Activated CD8-positive, alpha-beta memory T cell treated with anti-CD3 and anti-CD28 coated beads for 36 hours (primary cell): ENCODE data around the gene CPED1. TPM values are rescaled to one million over a fixed set of nuclear protein-coding genes. Genes with fewer than 3 reads are reported as not detected.
"Not testable (repeated sequence)": the region's sequence is repeated elsewhere in the genome, so short reads cannot be mapped to it uniquely, and the experiment has no call there.

ENCODE experiments used
- CTCF ChIA-PET: fragments of 350-600 bp; sonication (Branson Sonifier 250); formaldehyde crosslinking; loops from one replicate; lab custom pipeline; 2021; ENCODE audit warnings: antibody characterized with exemption; lab: Charles Lee
- POLR2A ChIA-PET: fragments of 350-600 bp; sonication (Branson Sonifier 250); formaldehyde crosslinking; loops from one replicate; lab custom pipeline; 2021; ENCODE audit warnings: antibody characterized with exemption; lab: Charles Lee
- total RNA-seq, 2 experiments: library from RNA; stranded (reverse); gene quantifications; one replicate each; pipeline ENCODE4 v1.2.3, GENCODE V29; 2021

The CPED1 gene
- total RNA-seq, 2 experiments from 2014 or later = 0.04 TPM; not detected in 1

DNA sequence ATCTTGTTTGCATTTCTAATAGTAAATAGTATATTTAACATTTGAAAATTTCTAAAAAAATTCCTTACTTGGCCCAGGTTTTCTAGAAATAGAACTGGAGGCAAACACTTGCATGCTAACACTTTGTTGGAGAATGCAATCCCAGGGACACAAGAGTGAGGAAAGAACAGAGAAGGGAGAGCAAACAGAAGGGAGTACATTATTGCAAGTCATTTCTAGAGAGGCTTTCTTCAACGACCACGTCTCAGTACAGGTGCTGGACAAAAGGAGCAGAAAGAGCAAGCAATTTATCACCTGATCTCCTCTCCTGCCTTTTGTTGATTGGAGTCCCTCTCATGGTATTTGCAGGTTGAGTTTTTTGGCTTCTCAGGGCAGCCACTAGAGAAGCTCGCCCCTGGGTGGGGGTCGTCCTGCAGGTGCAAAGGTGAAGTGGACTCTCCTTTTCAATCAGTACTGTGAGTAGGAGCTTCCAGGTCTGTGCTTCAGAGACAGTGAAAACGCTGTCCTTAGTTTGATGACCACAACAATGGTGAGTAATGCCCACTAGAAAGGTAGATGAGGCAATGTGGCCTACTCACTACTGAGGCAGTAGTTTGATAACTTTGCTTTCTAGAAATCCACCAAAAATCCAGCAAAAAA is 5.2 kb downstream of the CPED1 start:
- CTCF ChIA-PET = no interaction called here
- POLR2A ChIA-PET = no interaction called here

DNA sequence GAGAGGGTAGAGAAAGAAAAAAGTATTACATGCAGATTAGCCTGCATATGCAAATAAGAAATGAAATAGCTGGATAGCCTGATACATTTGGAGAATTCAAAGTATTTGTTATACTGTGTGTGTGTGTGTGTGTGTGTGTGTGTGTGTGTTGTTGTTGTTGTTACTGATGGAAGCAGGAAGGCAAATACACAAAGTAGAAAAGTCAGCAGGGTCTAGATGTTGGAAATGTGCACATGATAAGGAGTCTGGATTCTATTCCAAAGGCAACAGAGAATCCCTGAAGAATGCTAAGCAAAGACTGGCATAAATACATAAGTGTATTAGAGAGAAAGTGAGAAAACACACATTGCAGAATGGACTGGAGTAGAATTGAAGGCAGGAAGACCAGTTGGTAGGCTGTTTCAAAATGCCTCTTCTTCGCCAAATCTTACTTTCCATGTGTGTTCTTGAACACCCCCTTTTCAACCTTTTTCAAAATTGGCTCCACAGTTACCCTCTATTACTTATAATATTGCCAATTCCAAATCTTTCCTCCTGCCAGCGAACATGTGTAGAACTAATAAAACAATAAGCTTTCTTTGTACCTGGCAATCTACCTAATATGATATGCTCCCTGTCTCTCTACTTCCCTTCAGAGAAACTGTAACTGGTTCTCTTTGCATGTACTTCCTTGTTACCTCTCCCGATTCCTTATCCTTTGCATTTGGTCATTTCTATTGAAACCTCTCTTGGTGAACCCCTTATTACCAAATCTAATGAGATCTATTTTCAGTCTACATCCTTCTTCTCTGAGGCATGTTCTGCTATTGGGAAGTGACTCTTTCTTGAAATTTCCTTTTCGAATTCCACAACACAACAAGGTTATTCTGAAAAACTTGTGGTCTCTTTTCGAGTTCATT is 6.2 kb downstream of the CPED1 start:
- CTCF ChIA-PET = no interaction called here
- POLR2A ChIA-PET = no interaction called here

DNA sequence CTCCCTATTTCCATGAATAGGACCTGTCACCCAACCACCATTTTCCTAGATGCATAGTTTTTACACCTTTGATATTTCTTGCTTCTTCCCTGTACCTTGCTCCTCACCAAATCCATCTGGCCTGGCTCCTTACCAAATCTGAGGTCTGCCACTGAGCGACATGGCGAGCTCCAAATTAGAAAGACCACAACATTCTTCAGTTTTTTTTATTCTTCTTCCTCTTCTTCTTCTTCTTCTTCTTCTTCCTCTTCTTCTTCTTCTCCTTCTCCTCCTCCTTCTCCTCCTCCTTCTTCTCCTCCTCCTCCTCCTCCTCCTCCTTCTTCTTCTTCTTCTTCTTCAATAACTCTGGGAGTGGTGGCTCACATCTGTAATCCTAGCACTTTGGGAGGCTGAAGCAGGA is 7.1 kb downstream of the CPED1 start:
- ChIA-PET CTCF (no interaction called here), POLR2A (no interaction called here)

DNA sequence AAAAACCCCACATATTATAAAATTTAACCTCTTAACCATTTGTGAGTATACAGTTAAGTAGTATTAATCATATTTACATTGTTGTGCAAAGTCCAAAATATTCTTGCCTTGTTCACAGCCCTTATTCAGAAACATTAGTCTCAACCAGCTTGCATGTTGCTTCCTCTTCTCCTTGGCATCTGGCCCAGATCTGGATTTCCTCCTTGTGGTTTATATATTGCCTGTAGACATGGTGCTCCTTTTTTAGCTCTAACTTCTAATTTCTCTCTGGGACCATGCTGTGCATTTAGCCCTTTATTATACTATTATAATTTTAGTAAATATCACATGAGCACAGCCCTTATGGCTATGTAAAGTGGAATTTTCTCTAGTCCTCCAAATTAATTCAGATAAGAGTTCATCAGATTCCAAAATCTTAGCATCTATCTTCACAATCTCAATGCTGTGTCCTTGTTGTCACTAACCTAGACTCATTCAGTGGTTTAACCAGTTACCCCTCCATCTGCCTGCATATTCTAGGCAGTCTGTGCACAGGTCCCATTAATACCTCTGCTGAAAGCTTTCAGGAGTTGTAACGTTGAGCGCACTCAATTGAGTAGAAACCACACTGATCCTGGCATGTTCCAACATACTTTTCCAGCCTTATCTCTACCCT is 7.9 kb downstream of the CPED1 start:
- POLR2A ChIA-PET = no interaction called here
- CTCF ChIA-PET = interaction anchor here (0.6 kb wide), 1 partner anchor 1881 kb away, joined by 3 read pairs; no protein-coding TSS in a partner anchor

DNA sequence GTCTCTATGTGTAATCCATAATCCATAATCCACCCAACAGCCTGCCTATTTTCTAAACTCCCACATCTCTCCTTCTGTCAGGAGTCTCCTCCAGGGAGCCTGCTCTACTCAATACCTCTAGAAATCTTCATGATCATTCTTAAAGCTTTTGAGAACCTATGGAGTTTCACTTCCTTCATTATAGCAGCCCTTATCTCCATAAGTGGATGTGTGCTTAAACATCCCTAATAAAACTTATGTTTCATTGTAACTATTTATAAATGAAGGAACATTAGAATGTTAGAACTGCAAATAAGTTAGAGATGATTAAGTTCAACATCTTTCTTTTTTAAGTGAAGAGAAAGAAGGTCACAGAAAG is 8.5 kb downstream of the CPED1 start:
- POLR2A ChIA-PET = no interaction called here

DNA sequence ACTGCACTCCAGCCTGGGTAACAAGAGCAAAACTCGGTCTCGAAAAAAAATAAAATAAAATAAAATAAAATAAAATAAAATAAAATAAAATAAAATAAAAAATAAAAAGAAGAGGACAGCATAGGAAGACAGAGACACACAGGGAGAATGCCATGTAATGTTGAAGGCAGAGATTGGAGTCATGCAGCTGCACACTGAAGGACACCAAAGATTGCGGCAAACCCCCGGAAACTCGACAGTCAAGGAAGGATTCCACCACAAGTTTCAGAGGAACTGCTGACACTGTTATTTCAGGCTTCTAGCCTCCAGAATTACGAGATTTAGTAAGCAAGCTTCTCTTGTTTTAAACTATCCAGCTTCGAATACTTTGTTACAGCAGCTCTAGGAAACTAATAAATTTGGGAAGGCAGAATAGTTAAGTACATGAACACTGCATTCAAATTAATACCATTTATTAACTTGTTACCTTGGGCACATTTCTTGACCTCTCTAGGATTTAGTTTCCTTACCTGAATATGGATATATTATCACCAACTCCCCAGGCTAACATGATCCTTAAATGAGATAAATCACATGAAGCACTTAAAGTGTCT is 9.5 kb downstream of the CPED1 start:
- ChIA-PET CTCF (no interaction called here), POLR2A (no interaction called here)

More for the DNA sequence above, 8.5 kb downstream of the CPED1 start:
- CTCF ChIA-PET = interaction anchor here (0.6 kb wide), 1 partner anchor 1881 kb away, joined by 3 read pairs; no protein-coding TSS in a partner anchor

DNA sequence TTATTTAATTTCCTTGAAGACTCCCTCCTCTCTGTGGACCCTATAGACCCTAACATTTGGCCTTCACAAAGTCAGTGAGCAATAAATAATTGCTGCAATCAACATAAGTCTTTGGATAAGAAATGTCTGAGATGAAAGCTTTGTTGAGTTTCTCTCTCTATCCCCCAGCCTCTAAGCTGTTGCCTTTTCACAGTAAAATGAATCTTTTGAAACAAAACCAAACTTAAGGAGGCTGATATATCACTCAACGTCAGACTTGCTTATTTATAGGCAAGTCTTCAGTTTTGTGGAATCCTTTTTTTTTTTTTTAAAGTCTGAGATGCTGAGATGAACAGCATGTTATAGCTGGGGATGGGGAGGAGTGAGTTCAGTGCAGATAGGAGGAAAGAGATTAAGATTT is 10.0 kb downstream of the CPED1 start:
- POLR2A ChIA-PET = no interaction called here
- CTCF ChIA-PET = no interaction called here

DNA sequence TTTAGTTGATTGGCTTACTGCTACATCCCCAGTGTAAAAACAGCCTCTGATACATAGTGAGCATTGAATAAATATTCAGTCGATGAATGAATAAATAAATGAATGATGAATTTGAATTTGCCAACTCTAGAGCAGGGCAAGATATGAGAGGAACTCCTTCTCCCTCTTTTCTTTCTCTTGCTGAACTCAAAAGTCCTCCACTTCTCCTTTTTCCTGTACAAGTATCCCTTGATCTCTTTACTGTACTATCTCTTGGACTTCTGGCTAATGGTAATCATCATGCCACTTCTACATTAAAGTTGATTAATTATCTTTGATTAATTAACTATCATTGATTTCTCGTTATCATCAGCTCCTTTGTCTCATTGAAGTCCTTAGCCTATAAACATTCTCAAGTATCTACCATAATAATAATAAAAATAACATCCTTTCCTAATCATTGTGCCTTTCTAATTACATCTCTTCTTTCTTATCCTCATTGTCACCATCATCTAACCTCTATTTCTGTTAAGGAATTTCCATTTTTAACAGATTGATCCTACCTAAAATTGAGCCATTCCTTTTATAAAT is 10.6 kb downstream of the CPED1 start:
- ChIA-PET POLR2A (no interaction called here), CTCF (no interaction called here)

DNA sequence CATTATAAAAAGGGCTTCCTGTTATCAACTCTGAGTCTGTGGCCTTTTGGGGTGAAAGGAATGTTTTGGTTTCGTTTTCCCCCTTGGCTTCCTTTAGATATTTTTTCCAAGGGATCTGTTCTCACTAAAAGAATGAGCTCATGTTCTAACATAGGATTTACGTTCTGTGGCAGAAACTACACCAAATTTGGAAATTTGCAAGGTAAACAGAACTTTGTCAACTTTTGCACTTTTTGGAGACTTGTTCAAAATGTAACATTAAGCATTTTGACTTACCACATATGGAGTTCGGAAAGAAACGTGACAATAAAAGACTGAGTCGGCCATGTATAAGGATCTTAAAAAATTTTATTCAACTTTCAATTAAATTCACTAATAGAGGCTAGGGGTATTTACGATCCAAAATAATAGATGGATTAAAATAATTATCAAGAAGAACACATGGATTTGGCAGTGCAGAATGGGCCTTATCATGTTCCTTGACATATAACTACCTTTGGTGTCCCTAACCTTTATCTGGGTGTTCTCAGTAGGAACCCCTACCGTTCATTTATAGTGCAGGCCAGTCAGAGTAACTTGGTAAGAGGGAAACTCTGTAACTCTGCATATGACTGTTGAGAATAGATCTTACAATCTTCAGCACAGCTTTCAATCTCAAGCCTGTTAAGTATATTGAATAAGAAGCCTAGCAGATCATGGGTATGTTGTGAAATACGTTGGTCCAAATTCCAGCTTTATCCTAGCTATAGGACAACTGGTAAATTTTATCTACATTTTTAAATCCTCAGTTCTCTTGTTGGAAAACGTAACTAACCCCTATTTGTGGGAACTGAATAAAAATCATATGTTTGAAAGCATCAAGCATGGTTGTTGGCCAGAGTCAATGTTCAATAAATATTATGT is 11.8 kb downstream of the CPED1 start:
- ChIA-PET POLR2A (no interaction called here), CTCF (interaction anchor here (0.9 kb wide), 1 partner anchor 13 kb away, joined by 3 read pairs; no protein-coding TSS in a partner anchor)

DNA sequence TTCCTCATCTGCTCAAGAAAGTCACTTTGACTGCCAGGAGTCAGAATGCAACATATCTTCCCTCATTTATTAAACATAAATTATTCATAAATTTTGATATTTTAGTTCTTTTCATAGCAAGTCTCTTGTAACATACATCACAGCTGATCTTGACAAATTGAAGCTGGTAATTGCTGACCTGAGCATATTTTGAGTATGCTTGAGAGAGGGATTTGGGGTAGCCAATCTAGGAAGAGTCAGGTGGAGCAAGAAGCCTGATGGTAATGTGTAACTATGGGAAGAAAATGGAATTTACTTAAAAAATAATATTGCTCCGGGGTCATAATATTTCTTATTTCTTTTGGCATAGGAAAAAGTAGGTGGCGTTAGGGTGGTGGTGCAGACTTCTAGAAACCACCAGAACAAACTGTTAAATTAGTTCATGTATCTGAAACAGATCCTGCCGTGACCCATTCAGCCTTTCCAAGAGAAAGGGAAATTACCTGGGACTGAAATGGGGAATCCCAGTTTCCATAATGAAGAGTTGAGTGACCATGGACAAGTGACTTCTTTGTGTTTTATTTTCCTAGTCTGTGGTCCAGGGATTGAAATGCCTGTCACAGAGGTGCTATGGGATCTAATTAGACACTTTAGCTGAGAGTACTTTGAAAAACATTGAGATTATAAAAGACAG is 12.9 kb downstream of the CPED1 start:
- POLR2A ChIA-PET = no interaction called here
- CTCF ChIA-PET = no interaction called here

DNA sequence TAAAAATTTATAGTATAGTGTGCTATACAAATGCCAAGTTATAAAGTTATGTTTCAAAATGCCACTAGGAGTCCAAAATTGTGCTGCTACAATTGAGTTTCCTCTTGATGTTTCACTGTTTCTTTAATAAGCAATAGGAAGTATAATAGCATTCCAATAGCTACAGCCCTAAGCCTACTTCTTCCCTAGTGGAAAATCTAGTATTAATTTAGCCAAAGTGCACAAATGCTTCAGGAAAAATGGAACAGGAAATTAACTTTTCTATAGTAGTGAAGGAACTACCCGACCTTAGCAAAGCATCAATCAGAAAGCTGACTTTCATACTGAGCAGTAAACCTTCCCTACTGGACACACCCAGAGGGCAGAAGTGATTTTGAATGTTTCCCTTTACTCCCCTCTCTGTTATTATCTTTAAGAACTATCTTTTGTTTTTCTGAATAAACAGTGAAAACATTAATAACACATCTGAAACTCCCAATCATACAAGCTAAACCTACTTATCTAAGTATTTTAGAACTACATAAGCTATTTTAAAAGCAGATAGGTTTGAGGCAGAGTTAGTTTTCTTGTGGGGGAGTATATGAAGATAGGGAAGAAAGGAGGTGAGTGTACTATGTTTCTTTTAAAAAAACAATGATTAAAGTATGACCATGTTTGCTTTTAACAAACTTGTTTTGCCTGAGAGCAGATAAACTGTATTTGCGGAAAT is 13.7 kb downstream of the CPED1 start:
- ChIA-PET POLR2A (no interaction called here), CTCF (no interaction called here)

DNA sequence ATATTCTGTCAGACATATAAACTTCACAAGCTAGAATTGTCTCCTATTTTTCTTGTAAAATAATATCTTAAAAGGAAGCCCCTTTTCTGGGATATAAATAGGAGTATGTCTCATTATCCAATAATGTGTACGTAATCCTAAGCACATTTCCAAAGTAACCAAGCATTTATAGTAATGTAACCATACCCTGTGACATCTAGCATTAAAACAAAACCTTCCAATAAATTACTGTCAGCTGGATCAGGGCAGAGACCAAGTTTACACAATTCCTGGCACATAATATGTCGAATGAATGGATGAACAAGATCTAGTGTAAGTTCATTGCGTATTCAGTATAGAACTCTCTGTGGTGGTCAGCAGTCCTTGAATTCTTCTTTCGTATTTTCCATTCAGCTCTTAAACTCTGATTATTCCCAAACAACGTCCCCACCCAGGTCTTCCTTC is 14.3 kb downstream of the CPED1 start:
- POLR2A ChIA-PET = no interaction called here

DNA sequence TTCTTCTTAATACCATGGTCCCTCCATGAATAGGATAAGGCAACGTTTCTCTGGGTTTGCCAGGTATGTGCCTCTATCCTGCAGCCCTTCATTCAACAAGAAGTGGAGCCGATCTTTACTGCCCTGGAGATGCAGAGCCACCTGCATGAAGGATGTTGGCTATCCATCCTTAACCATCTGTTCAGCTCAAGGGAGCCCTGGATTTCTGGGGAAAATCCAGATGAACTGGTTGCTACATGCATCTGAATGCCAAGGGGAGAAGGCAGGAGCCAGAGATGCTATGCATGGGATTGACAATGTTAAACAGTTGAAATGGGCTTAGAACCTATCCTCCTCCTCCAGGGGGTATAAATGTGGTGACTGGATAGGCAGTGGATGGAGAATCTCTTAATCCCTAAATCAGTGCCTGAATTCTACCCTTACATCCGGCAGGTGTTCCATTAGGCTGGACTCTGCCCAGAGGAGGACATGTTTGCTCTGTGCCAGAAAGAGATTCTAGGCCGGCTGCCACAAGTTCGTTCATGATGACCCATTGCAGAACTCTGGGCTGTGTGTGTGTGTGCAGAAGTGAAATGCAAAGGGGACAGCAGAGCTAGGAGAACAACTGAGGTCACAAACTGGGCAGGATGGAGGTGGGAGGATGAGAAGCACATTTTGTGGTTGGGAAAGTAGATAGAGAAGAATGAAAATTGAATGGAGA is 15.6 kb downstream of the CPED1 start:
- CTCF ChIA-PET = no interaction called here
- POLR2A ChIA-PET = no interaction called here

More for the DNA sequence above, 14.3 kb downstream of the CPED1 start:
- CTCF ChIA-PET = no interaction called here

DNA sequence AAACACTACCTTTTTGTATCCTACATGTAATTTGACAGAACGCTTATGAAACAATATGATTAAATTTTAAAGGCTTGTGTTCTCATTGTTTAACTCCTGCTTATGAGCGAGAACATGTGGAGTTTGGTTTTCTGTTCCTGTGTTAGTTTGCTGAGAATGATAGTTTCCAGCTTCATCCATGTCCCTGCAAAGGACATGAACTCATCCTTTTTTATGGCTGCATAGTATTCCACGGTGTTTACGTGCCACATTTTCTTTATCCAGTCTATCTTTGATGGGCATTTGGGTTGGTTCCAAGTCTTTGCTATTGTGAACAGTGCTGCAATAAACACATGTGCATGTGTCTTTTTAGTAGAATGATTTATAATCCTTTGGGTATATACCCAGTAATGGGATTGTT is 16.5 kb downstream of the CPED1 start:
- POLR2A ChIA-PET, CTCF ChIA-PET: not testable (repeated sequence)

DNA sequence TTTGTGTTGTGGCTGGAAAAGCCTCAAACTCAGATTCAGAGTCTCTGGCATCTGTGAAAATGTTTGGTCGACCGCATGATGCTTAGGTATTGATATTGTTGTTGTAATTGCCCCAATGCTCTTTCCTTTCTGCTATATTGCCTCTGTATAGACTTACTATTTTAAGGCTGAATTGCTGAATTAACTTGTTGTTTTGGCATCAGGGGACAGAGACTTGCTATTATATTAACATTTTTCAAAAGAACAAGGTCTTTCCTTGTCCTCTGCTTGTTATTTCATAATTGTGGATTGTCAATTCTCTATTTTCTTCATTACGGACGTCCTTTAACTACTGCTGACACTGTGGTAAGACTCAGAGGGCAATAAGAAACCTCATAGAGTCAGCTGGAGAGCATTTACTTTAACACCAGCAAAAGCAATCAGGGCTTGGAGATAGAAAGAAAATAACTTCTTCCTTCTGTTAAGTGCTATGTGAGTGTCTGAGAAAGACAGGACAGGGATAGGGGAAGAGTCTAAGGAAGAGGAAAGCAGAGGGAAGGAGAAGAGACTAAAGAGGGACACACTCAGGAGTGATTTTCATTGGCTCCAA is 17.6 kb downstream of the CPED1 start:
- CTCF ChIA-PET = no interaction called here
- POLR2A ChIA-PET = no interaction called here

DNA sequence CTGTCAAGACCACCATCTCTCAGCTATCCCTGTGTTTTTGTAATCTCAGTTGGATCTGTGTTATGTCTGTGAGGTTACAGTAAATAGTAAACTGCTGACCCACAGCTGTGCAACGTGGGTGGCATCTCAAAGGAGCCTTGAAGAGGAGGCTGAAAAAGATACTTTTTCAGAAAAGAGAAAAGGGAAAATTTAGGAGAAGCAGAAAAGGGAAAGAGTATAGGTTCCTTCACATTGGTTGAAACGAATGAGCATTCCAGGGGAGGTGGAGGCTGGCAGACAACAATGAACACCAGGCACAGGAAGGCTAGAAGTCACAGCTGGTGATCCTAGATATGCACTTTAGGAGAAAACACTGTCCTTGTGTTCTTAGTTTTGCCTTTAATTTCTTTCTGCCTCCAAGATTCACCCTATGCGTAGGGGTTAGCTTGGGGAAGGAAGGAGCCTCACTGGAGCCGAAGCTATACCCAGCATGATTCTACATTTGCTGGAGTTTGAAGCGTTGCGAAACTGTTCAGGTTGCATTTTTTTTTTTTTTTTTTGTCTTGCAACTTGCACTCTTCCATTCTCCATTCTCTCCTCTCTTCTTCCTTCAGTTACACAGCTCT is 18.3 kb downstream of the CPED1 start:
- POLR2A ChIA-PET = no interaction called here
- CTCF ChIA-PET = no interaction called here
